GM03348 (cell line): Measurements from ENCODE around the gene JMJD8.
"Not testable (repeated sequence)": the region's sequence is repeated elsewhere in the genome, so short reads cannot be mapped to it uniquely, and the experiment has no call there.

ENCODE experiments used
- DNase-seq: peaks from one replicate; pipeline ENCODE4 v3.0.0; 2012; ENCODE audit warnings: low spot score

Gene JMJD8

DNA sequence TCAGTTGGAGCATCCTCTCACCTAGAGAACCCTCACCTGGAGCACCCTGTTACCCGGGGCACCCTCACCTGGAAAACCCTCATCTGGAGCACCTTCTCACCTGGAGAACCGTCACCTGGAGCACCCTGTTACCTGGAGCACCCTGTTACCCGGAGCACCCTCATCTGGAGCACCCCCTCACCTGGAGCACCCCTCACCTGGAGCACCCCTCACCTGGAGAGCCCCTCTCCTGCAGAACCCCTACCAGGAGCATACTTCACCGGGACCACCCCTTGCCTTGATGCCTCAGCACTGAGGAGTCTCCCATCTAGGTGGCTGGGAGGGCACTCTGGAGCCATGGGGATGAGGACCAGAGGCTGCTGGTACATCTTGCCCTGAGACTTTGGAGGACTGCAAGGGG lies 24.8 kb upstream of the JMJD8 start:
- no peak for DNase-seq

DNA sequence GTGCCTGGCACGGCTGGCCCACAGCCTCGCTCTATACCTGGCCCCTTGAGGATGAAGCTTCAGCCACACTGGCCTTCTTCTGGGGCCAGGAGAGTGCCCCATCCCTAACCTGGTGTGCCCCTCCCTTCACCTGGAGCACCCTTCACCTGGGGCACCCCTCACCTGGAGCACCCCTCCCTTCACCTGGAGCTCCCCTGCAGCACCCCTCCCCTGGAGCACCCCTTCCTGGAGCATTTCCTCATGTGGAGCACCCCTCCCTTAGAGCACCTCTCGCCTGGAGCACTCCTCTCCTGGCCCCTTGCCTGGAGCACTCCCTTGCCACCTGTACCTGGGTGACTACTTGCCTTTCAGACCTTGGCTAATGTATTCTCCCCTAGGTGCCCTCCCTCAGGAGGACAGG lies 23.9 kb upstream of the JMJD8 start:
- DNase-seq = no peak

DNA sequence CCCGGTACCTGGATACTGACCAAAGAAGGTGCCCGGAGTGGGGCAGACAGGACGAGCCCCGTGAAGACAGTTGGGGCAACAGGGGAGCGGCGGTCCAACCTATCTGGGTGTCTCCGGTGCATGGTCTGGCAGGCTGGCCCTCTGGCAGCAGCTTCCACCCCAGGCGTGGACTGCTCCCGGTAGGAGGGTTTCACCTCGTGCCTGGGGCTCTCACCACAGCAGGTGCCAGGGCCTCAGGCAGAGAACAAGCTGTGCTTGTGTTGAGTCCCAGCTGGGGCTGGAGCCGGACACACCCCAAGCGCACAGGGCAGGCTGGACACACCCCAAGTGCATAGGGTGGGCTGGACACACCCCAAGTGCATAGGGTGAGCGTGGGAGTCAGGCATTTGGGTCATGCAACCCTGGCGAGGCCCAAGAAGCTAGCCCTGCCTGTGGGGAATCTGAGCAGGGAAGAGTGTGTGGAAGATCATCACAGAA lies 23.0 kb upstream of the JMJD8 start:
- DNase-seq = no peak

DNA sequence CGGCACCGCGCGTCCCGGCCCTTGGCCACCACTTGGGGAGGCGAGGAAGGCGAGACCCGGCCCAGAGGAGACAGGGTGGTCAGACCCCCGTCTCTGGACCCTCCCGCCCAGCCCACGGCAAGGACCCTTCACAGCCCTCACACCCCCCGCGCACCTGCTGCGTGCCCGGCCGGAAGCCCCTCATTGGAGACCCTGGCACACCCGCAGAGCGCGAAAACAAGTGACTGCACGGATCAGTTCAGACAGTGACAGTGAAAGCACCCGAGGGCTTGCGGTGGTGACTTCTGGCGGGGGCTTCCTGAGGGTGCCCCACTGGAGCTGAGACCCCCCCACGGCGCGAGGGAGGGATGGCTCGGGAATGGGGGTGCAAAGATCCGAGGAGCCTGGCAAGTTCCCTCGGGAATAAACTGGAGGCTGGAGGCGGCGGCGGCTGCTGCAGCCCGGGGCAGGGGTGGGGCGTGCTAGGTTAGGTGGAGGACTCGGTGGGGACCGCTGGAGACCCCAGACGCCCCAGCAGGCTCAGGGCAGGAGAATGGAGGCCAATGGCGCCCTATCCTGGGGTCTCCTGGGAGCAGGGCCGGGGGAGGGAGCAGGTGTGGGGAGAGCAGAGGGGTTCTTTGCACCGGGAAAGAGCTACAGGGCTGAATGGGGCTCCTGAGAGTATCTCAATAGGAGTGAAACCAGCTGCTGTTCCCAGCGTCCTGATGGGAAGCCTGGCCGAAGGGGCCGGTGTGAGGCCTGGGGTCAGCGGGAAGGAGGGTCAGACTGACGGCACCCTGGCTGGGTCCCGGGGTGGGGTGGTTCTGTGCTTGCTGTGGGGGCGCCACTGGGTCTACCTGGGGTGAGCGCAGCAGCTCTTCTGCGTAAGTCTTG lies 22.3 kb upstream of the JMJD8 start:
- DNase-seq = no peak

DNA sequence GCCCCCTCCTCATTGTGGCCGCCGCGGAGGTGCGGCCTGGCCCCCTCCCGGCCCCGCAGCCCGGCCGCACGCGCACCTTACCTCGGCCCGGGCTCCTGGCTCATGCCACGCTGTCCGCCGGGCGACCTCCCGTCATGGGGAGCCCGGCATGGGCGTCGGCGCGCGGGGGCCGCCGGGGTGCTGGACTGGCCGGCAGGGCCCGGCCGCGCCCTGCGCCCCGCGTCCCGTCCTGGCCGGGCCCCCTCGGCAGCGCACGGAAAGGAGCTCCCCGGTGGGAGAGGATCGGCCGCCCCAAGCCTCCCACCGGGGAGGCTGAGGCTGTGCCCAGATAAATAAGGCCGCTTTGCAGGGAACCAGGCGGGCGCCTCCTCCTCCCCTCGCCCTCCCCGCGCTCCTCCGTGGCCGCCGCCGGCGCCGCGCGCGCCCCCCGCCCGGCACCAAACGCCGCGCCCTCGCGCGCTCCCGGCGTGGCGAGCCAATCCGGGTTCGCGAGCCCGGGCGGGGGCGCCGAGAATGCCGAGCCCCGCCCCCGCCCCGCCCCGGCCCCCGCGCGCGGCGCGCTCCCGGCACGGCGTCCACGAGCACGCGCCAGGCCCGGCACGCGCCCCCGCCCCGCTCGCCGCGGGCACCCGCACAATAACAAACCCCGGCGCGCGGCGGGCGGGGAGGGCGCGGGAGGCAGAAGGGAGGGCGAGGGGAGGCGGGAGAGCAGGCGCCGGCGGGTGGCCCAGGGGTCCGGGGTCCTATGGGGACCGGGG lies 21.5 kb upstream of the JMJD8 start, which contains the start of gene FBXL16:
Gene FBXL16, minus strand, starts transcription at position 371 of the 758 bp plus-strand sequence. CDS start 8,396 bp downstream, outside the sequence.
- peak; percentile 46 for DNase-seq

- DNase-seq = no peak
Observed at GRCh38 chr16:704552-705380, 20.6 kb upstream of the JMJD8 start.

GRCh38 chr16:704047-704446 lies 19.9 kb upstream of the JMJD8 start:
- no peak for DNase-seq

DNA sequence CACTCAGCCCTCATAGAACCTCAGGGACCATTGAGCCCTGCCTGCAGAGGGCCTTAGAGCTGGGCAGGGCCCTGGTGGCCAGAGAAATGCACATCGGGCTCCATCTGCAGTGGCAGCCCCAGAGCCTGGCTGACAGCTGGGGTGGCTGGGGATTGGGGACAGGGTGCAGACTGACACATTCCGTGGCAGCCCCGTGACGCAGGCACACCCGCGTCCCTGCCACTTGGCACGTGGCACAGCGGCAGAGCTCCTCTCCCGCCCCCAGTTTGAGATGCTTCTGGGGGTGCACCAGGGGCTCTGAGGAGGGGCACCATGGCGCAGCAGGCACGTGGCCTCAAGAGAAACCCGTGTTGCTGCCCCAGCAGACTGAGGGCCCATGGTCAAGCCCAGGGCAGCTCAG lies 19.3 kb upstream of the JMJD8 start:
- no peak for DNase-seq

DNA sequence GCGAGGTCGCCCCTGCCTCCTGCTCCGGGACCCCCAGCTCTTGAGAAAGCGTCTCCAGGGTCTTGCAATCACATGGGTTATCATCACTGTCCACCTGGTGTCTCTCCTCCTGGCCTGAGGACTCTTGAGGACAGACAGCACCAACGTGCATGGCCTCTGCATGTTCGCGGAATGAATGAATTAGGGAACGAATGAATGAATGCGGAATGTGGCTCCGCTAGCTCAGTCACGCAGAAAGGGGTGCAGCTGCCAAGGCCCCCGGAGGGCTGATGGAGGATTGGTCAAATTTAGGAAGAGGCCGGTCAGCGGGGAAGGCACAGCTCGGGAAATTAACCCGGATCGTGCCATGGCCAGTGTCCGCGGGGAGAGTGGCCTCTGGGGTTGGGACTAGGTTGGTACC lies 18.2 kb upstream of the JMJD8 start:
- no peak for DNase-seq

DNA sequence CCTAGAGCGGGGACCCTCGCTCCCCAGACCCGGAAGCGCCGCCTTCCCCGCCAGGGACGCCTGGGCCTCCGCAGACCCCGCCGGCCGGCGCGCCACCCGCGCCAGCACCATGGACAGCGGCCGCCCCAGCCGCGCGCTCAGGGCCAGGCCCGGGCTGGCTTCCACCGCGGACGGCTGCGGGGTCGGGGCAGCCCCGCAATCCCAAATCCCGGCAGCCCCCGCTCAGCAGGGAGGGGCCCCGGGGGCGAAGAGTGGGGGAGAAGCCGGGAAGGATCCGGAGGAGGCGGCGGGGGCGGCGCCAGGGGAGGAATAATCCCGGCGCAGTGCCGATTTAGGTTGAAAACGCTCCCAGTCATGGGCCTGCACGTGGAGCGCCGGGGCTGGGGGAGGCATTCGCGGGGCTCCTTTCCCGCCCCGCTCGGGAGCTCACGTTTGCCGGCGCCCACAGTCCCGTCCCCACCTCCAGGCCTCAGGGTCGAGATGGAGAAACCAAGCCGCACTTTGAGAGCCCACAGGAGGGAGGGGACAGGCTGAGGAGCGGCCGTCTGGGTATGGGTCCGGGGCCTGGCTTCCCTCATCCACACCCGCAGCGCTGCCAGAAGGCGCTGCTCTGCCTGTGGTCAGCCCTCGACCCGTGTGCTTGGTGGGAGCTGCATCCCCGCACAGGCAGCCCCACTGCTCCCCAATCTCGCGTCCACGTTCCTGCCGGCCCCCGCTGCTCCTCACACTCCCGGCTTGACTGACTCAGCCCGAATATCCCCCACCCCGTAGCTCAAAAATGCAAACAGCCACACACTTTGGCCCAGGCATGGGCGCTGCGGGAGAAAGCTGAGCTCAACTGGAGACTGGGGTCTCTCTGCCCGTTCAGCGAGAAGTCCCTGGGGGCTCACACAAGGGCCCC lies 16.8 kb upstream of the JMJD8 start:
- DNase-seq = peak; percentile 65

GRCh38 chr16:698911-699671 lies 15.0 kb upstream of the JMJD8 start:
- DNase-seq = no peak

DNA sequence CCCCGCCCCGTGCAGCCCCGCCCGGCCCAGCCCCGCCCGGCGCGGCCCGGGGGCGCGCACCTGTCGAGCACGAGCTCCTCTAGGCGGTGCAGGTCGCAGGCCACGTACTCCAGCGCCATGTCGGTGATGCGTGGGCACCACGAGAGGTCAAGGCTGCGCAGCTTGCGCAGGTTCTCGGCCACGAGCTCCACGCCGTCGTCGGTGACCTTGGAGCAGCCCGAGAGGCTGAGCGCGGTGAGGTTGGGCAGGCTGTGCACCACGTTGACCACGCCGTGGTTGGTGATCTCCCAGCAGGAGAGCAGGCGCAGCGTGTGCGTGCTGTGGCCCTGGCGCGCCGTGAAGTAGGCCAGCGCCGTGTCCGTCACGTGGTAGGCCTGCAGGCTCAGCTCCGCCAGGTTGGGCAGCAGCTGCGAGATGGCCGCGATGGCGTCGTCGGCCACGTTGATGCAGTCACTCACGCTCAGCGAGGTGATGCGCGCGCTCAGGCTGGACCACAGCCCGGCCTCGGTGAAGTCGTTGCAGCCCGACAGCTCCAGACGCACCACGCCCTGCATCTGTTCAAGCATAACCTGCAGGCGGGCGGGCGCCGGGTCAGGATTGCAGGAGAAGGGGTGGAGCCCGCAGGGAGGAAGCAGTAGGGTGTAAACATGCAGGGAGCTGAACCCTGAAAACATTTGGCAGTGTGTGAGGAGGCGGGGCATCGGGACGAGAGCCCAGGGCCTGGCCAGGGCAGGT lies 11.4 kb upstream of the JMJD8 start:
- no peak for DNase-seq

DNA sequence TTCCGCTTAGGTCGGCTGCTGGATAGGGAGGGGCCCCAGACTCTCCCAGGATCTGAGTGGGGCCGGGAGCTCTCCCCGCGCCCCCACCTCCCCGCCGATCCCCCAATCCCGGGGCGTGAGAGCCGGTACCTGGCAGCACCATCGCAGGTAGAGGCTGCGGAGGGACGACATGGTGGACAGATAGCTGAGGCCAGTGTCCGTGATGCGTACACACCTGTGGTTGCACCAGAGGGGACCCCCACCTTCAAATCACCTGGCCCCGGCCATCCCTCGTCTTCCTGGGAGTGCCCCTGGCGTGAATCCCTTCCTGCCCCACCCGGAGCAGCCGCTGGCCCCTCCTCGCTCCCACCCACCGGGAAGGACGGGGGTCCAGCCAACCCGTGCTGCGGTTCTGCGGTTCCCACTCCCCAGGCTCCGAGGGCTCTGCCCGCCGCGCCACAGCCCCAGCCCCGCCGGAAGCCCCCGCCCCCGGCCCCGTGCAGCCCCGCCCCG lies 10.8 kb upstream of the JMJD8 start:
- DNase-seq = no peak

- no peak for DNase-seq
Observed at GRCh38 chr16:694187-694862, 10.2 kb upstream of the JMJD8 start.

GRCh38 chr16:693766-694165 lies 9.6 kb upstream of the JMJD8 start:
- DNase-seq = no peak

GRCh38 chr16:693364-693763 lies 9.2 kb upstream of the JMJD8 start:
- no peak for DNase-seq

DNA sequence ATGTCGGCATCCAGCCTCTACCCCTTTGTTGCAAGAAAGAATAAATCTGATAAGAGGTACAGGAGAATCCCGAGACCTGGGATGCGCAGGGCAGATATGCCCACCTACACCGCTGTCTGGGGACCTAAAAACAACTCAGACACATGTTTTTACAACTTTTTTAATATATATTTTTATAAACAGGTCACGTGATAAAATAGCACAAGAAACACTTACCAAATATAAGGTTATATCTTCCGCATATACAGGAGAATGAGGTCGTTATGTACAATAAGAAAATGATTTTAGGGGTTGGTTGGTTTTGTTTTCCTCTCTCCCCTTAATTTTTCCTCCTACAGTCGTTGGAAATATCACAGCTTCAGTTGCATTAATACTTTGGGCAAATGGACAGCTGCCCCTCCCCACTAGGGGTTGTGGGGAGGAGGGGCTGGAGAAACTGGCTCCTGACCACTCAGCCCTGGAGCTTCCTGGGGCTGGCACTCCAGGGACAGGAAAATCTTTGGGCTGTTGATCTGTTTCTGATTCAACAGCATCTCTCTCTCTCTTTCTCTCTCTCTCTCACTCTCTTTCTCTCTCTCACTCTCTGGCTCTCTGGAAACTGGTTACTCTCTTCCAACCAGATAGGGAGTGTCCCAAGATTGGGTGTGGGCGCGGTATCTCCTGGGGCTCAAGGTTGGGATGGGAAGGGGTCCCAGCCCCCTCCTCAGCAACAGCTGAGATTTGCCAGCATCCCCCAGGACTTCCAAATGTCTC lies 8.4 kb upstream of the JMJD8 start:
- no peak for DNase-seq

DNA sequence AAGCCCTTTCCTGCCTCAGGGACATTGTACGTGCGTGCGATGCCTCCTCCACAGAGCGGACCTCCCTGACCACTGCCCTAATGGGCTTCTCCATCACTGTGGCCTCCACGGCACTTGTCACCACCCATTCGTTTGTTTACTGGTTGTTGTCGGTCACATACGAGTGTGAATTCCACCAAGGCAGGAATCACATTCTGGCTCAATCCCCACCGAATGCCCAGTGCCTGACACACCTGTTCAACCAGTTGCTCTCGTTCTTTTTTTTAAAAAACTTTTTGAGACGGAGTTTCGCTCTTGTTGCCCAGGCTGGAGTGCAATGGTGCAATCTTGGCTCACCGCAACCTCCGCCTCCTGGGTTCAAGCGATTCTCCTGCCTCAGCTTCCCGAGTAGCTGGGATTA lies 7.1 kb upstream of the JMJD8 start:
- not testable (repeated sequence) for DNase-seq
